ENCODE results near the gene KIN.

GRCh38 chr10:7773845-7774801 is 13.7 kb downstream of the KIN start:
- TF ChIP-seq CTCF (IDR thresholded peaks at IDR 0.05; ENCODE audit: borderline replicate concordance, extremely low read depth, low read length, poor library complexity, severe bottlenecking): no peak
- TF ChIP-seq EZH2 (IDR thresholded peaks at IDR 0.05; ENCODE audit: borderline replicate concordance, low read depth, low read length, severe bottlenecking): no peak

All from DND-41 (cell line).